NB4 (cell line): ENCODE data around the gene CD151.

Experiments used
- CTCF ChIP-seq: IDR thresholded peaks from one replicate; pipeline ENCODE4 v1.5.1; 2012; ENCODE audit warnings: low read depth, low read length
- MYC ChIP-seq: IDR thresholded peaks from 2 replicates; pipeline ENCODE4 v1.6.1; 2011; ENCODE audit warnings: low read depth, low read length
- POLR2A ChIP-seq: IDR thresholded peaks from 2 replicates; pipeline ENCODE4 v1.6.1; 2011; ENCODE audit warnings: mild to moderate bottlenecking; ENCODE audit not compliant: insufficient read length; ENCODE audit errors: extremely low read depth
- TF ChIP-seq, protein P1 (sequence below): IDR thresholded peaks from 2 replicates; pipeline ENCODE4 v1.6.1; 2011; ENCODE audit warnings: low read depth, low read length

DNA sequence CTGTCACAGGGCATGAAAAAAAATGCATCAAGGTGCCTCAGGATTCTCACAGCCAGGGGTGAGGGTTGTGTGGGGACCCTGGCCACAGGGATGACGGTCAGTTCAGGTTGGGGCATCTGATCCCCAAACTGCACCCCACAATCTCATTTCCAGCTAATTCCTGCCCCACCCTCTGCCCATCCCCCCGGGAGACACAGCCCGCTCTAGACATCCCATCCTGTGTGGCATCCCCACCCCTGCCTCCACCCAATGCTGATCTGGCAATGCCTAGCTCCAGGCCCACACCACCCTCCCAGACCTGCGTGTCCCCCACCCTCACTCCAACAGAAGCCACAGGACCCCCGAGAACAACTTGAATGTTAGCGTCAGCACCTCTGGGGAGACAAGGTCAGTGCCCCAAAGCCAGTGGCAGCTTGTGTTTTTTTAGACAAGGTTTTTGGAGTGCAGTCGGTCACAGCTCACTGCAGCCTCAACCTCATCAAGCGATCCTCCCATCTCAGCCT lies 35.2 kb downstream of the CD151 start:
- TF ChIP-seq MYC, result no peak
- TF ChIP-seq CTCF, result no peak
- TF ChIP-seq POLR2A, result no peak
- TF ChIP-seq, protein P1, sequence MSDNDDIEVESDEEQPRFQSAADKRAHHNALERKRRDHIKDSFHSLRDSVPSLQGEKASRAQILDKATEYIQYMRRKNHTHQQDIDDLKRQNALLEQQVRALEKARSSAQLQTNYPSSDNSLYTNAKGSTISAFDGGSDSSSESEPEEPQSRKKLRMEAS, result no peak
